Measurements from ENCODE around the gene DNAH14. TPM values are rescaled to one million over a fixed set of nuclear protein-coding genes. Genes with fewer than 3 reads are reported as not detected.
A peak's percentile ranks its signal among the peaks of the same experiment; 100 is the strongest.
"Not testable (repeated sequence)": the region's sequence is repeated elsewhere in the genome, so short reads cannot be mapped to it uniquely, and the experiment has no call there.

DNAH14 gene
- total RNA-seq, 1 experiment from 2014 or later, result not detected

GRCh38 chr1:225318706-225319575 lies 389.5 kb downstream of the DNAH14 start:
- no peaks in the 10 kb centered on the region for H3K9me3 ChIP-seq (ENCODE audit: low read length)
- no peaks in the 10 kb centered on the region for H4K20me1 ChIP-seq (ENCODE audit: insufficient read depth, low read depth, low read length)
- H3K4me2 ChIP-seq (ENCODE audit: low read depth, low read length, poor library complexity, severe bottlenecking), result no peak overlapping the region
- no peaks in the 10 kb centered on the region for H3K4me1 ChIP-seq (ENCODE audit: low read length)
- no peaks in the 10 kb centered on the region for H3K36me3 ChIP-seq (ENCODE audit: insufficient read depth, low read length)
- no peaks in the 10 kb centered on the region for H3K79me2 ChIP-seq (ENCODE audit: low read length)
- no peaks in the 10 kb centered on the region for H3K27me3 ChIP-seq (ENCODE audit: low read length)
- DNase-seq, result peak; percentile 68
- no peak overlapping the region for H3K27ac ChIP-seq (ENCODE audit: low read length)
- no peak overlapping the region for H3K9ac ChIP-seq (ENCODE audit: low read length)
- H2AFZ ChIP-seq (ENCODE audit: low read length), result no peak overlapping the region
- no peaks in the 10 kb centered on the region for H3K9me2 ChIP-seq (replicated peaks; ENCODE audit: insufficient read depth, low read length)
- H3K4me3 ChIP-seq (ENCODE audit: low read length), result no peak overlapping the region

- DNase-seq, result no peak
- Histone ChIP-seq H3K79me2 (ENCODE audit: low read length) (no peaks in the 10 kb centered on the region), H3K4me2 (ENCODE audit: low read depth, low read length, poor library complexity, severe bottlenecking) (no peak overlapping the region), H3K9me2 (replicated peaks; ENCODE audit: insufficient read depth, low read length) (no peaks in the 10 kb centered on the region), H3K27me3 (ENCODE audit: low read length) (no peaks in the 10 kb centered on the region), H3K27ac (ENCODE audit: low read length) (no peak overlapping the region), H4K20me1 (ENCODE audit: insufficient read depth, low read depth, low read length) (no peaks in the 10 kb centered on the region), H3K36me3 (ENCODE audit: insufficient read depth, low read length) (no peaks in the 10 kb centered on the region), H2AFZ (ENCODE audit: low read length) (no peak overlapping the region), H3K9ac (ENCODE audit: low read length) (no peak overlapping the region), H3K4me1 (ENCODE audit: low read length) (no peaks in the 10 kb centered on the region), H3K9me3 (ENCODE audit: low read length) (no peaks in the 10 kb centered on the region), H3K4me3 (ENCODE audit: low read length) (no peak overlapping the region)
Measured at GRCh38 chr1:225319871-225320270, 390.4 kb downstream of the DNAH14 start.

- Histone ChIP-seq H3K4me2 (ENCODE audit: low read depth, low read length, poor library complexity, severe bottlenecking) (no peak overlapping the region), H3K79me2 (ENCODE audit: low read length) (no peaks in the 10 kb centered on the region), H3K36me3 (ENCODE audit: insufficient read depth, low read length) (no peaks in the 10 kb centered on the region), H3K27me3 (ENCODE audit: low read length) (no peaks in the 10 kb centered on the region), H4K20me1 (ENCODE audit: insufficient read depth, low read depth, low read length) (no peaks in the 10 kb centered on the region), H3K9me3 (ENCODE audit: low read length) (no peaks in the 10 kb centered on the region), H3K9ac (ENCODE audit: low read length) (no peak overlapping the region), H3K4me1 (ENCODE audit: low read length) (no peaks in the 10 kb centered on the region), H3K4me3 (ENCODE audit: low read length) (no peak overlapping the region), H2AFZ (ENCODE audit: low read length) (no peak overlapping the region), H3K9me2 (replicated peaks; ENCODE audit: insufficient read depth, low read length) (no peaks in the 10 kb centered on the region), H3K27ac (ENCODE audit: low read length) (no peak overlapping the region)
- no peak for DNase-seq
Measured at GRCh38 chr1:225321784-225322183, 392.3 kb downstream of the DNAH14 start.

GRCh38 chr1:225329041-225329440 lies 399.6 kb downstream of the DNAH14 start:
- no peaks in the 10 kb centered on the region for H4K20me1 ChIP-seq (ENCODE audit: insufficient read depth, low read depth, low read length)
- no peak overlapping the region for H3K4me3 ChIP-seq (ENCODE audit: low read length)
- no peaks in the 10 kb centered on the region for H3K79me2 ChIP-seq (ENCODE audit: low read length)
- H3K9me3 ChIP-seq (ENCODE audit: low read length), result no peaks in the 10 kb centered on the region
- H3K4me1 ChIP-seq (ENCODE audit: low read length), result no peaks in the 10 kb centered on the region
- no peak overlapping the region for H3K9ac ChIP-seq (ENCODE audit: low read length)
- H2AFZ ChIP-seq (ENCODE audit: low read length), result no peak overlapping the region
- no peaks in the 10 kb centered on the region for H3K27me3 ChIP-seq (ENCODE audit: low read length)
- no peaks in the 10 kb centered on the region for H3K9me2 ChIP-seq (replicated peaks; ENCODE audit: insufficient read depth, low read length)
- no peak for DNase-seq
- H3K27ac ChIP-seq (ENCODE audit: low read length), result no peak overlapping the region
- no peaks in the 10 kb centered on the region for H3K36me3 ChIP-seq (ENCODE audit: insufficient read depth, low read length)
- H3K4me2 ChIP-seq (ENCODE audit: low read depth, low read length, poor library complexity, severe bottlenecking), result no peak overlapping the region

DNA sequence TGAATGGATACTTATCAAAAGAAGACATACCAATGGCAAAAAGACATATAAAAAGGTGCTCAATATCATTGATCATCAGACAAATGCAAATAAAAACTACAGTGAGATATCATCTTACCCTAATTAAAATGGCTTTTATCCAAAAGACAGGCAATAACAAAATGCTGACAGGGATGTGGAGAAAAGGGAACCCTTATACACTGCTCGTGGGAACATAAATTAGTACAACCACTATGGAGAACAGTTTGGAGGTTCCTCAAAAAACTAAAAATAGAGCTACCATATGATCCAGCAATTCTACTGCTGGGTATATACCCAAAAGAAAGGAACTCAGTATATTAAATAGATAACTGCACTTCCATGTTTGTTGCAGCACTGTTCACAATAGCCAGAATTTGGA lies 400.5 kb downstream of the DNAH14 start:
- H3K36me3 ChIP-seq (ENCODE audit: insufficient read depth, low read length); H3K4me2 ChIP-seq (ENCODE audit: low read depth, low read length, poor library complexity, severe bottlenecking); H3K9ac ChIP-seq (ENCODE audit: low read length); H3K4me1 ChIP-seq (ENCODE audit: low read length); H3K27me3 ChIP-seq (ENCODE audit: low read length); DNase-seq; H3K79me2 ChIP-seq (ENCODE audit: low read length); H3K4me3 ChIP-seq (ENCODE audit: low read length); H3K9me2 ChIP-seq (replicated peaks; ENCODE audit: insufficient read depth, low read length); H2AFZ ChIP-seq (ENCODE audit: low read length); H4K20me1 ChIP-seq (ENCODE audit: insufficient read depth, low read depth, low read length); H3K27ac ChIP-seq (ENCODE audit: low read length); H3K9me3 ChIP-seq (ENCODE audit: low read length): not testable (repeated sequence)

- no peak overlapping the region for H3K4me3 ChIP-seq (ENCODE audit: low read length)
- H3K27ac ChIP-seq (ENCODE audit: low read length), result no peak overlapping the region
- H4K20me1 ChIP-seq (ENCODE audit: insufficient read depth, low read depth, low read length), result no peaks in the 10 kb centered on the region
- 0 out of 2 replicates have a peak, but pooled peaks cover 3% of the 10 kb centered on the region for H3K9me3 ChIP-seq (ENCODE audit: low read length)
- H3K9me2 ChIP-seq (replicated peaks; ENCODE audit: insufficient read depth, low read length), result no peaks in the 10 kb centered on the region
- no peak for DNase-seq
- no peaks in the 10 kb centered on the region for H3K79me2 ChIP-seq (ENCODE audit: low read length)
- no peaks in the 10 kb centered on the region for H3K36me3 ChIP-seq (ENCODE audit: insufficient read depth, low read length)
- H3K4me1 ChIP-seq (ENCODE audit: low read length), result no peaks in the 10 kb centered on the region
- H3K4me2 ChIP-seq (ENCODE audit: low read depth, low read length, poor library complexity, severe bottlenecking), result no peak overlapping the region
- no peak overlapping the region for H3K9ac ChIP-seq (ENCODE audit: low read length)
- H2AFZ ChIP-seq (ENCODE audit: low read length), result no peak overlapping the region
- H3K27me3 ChIP-seq (ENCODE audit: low read length), result no peaks in the 10 kb centered on the region
Measured at GRCh38 chr1:225332686-225333085, 403.2 kb downstream of the DNAH14 start.

GRCh38 chr1:225335098-225335778 lies 405.8 kb downstream of the DNAH14 start:
- not testable (repeated sequence) for H3K27me3 ChIP-seq (ENCODE audit: low read length); H3K4me2 ChIP-seq (ENCODE audit: low read depth, low read length, poor library complexity, severe bottlenecking)

DNA sequence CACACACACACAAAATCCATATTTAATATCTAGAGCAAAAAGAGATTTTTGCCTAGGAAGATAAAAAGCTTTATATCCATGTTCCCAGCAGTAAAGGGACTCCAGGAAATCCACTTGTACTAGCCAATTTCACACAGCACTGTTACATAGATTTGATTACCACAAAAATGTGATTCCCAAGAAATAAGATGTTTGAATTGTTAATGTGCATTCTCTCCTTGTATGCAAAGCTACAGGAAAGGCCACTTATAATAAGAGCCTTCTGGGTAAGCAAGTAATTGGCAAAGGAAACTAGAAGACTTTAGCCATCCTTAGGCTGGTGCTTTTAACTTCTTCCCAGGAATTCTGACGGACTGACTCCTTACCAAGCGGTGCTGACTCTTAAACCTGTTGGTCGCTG lies 409.1 kb downstream of the DNAH14 start:
- H3K36me3 ChIP-seq (ENCODE audit: insufficient read depth, low read length), result no peaks in the 10 kb centered on the region
- H3K27me3 ChIP-seq (ENCODE audit: low read length), result no peaks in the 10 kb centered on the region
- no peak overlapping the region for H3K4me2 ChIP-seq (ENCODE audit: low read depth, low read length, poor library complexity, severe bottlenecking)

More at GRCh38 chr1:225335098-225335778, 405.8 kb downstream of the DNAH14 start:
- not testable (repeated sequence) for H3K79me2 ChIP-seq (ENCODE audit: low read length); H2AFZ ChIP-seq (ENCODE audit: low read length); H3K9me3 ChIP-seq (ENCODE audit: low read length); DNase-seq; H4K20me1 ChIP-seq (ENCODE audit: insufficient read depth, low read depth, low read length); H3K4me3 ChIP-seq (ENCODE audit: low read length); H3K4me1 ChIP-seq (ENCODE audit: low read length); H3K36me3 ChIP-seq (ENCODE audit: insufficient read depth, low read length); H3K27ac ChIP-seq (ENCODE audit: low read length); H3K9ac ChIP-seq (ENCODE audit: low read length); H3K9me2 ChIP-seq (replicated peaks; ENCODE audit: insufficient read depth, low read length)

More for the DNA sequence above, 409.1 kb downstream of the DNAH14 start:
- Histone ChIP-seq H3K9me3 (ENCODE audit: low read length) (0 out of 2 replicates have a peak, but pooled peaks cover 3% of the 10 kb centered on the region), H3K9ac (ENCODE audit: low read length) (no peak overlapping the region), H3K79me2 (ENCODE audit: low read length) (no peaks in the 10 kb centered on the region), H4K20me1 (ENCODE audit: insufficient read depth, low read depth, low read length) (no peaks in the 10 kb centered on the region), H3K4me3 (ENCODE audit: low read length) (no peak overlapping the region), H3K27ac (ENCODE audit: low read length) (no peak overlapping the region), H3K4me1 (ENCODE audit: low read length) (no peaks in the 10 kb centered on the region), H2AFZ (ENCODE audit: low read length) (no peak overlapping the region), H3K9me2 (replicated peaks; ENCODE audit: insufficient read depth, low read length) (no peaks in the 10 kb centered on the region)
- DNase-seq, result no peak

Data from Karpas-422 (cell line).